GM19238 (cell line): ENCODE data around the gene ATP10A.
"Not testable (repeated sequence)": the region's sequence is repeated elsewhere in the genome, so short reads cannot be mapped to it uniquely, and the experiment has no call there.

Source experiments
- DNase-seq: peaks from one replicate; pipeline ENCODE4 v3.0.0; 2011; ENCODE audit warnings: low spot score; ENCODE audit not compliant: insufficient read length

The ATP10A gene

DNA sequence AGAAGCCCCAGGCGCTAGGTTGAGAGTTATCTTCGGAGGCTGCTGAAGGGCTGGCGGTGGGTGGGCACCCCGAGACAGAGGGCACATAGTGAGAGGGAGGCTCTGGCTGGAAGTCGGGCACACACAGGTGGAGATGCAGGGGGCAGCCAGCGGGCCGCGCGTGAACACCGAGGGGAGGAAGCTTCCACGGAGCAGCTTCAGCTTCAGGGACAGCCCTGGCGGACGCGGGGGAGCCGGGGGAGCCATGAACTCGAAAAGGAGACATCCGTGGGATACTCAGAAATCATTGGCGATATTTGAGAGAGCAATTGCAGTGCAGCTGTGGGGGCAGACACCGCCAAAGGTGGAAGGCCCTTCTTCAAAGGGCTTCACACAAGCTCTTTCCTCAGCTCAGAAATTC, 204.6 kb downstream of the ATP10A start:
- no peak for DNase-seq

DNA sequence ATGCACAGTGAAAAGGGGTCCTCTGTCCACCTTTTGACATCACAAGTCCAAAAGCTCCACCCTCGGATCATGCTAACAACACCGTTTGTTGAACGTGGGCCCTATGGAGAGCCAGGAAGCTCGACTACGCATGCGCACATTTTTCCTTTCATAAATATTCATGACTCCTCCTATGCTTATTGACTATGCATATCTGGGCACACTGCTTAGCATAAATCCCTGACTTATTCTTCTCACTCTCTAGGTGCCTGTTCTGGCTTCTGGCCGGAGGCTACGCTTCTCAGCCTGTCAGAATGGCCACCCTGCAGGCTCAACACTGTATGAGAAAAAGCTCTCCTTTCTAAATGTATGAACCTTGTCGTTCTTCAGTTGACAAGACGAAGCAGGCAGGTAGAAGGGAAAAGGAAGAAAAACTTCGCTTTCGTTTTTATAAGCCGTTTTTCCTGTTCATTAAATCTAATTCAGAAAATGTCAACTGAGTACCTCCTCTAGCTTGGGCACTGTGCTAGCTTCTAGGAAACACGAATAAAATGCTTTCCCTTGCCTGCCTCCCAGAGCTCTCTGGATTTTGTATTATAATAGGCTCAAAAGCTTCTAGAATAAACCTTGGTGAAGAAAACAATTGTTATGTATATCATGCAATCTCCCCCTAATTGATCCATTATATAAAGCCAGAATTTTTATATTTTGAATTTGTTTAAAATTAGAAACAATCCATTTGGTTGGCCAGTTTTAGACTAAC, 207.7 kb downstream of the ATP10A start:
- DNase-seq = no peak

DNA sequence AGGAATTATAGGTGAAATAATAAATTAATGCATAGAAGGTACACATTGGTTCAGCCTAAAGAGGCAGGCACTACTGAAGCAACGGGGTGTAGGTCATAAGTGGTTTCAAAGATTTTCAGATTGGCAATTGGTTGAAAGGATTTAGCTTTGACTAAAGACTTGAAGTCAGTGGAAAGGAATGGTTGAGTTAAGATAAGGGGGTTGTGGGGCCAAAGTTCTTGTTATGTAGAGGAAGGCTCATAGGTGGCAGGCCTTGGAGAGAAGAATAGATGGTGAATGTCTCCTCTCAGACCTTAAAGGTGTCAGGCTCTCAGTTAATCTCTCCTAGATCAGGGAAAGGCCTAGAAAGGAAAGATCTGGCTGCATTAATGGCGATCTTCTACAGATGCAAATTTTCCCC, 209.8 kb downstream of the ATP10A start:
- DNase-seq = no peak

DNA sequence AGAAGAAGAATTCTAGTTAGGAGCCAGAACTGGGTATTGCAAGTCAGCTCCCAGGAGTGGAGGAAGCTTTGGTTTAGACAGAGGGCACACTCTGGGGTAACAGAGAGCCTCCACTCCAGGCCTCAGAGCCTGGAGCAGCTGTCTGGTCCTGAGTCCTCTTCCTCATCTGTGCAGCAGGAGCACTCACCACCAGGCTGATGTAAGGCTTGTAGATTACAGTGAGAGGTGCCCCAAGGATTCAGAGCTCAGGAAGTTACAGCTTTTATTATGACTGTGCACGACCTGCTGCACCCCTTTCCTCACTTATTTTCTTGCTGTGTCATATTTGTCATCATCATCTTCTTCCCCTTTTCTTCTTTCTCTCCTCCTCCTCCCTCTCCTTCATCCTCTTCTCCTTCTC, 210.4 kb downstream of the ATP10A start:
- no peak for DNase-seq

DNA sequence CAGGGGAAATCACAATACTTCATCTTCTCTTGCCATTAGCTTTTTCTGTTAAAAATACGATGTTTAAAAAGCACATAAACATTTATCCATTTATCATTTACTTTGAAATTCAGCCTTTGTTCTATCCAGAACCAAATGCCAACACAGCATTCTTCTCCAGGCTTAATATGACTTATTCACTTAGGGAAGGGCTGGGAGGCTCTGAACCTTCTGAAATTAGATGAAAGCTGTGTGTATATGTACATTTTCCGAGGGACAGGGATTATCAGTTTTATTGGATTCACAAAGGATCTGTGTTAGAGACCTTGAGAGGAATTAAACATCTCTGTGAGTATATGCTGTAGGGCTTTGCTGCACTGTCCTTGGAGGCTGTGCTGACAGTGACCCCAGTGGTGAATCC, 213.7 kb downstream of the ATP10A start:
- DNase-seq = no peak

DNA sequence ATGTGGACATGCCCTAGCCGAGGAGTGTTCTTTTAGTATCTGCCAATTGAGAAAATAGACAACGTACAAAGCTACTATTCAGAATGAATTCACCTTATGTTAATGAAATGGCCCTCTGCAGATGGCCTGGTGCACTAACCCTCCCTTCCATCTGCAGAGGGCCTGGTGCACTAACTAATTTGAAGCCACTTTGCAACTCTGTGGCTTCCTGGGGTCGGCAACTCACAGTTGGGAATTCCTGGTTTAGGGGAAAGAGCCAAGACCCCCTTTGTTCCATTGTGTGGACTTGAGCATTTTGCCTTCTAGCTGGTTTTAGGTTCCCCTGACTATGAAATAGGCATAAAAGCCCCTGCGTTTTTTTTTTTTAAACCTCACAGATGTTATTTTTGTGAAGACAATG, 220.0 kb downstream of the ATP10A start:
- DNase-seq = no peak

DNA sequence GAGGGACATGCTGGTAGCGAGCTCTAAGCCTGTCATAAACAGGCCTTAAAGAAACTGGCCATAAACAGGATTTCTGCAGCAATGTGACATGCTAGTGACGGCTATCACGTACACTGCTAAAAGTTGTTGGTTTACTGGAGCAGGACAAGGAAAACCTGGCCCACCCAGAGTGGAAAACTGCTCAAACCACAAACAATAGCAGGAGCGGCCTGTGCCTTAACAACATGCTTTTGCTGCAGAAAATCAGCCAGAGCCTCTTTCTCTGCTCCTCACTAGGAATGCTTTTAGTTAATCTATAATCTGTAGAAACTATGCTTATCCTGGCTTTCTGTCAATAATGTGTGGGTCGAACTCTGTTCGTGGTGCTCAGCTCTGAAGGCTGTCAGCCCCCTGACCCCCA, 221.4 kb downstream of the ATP10A start:
- no peak for DNase-seq

DNA sequence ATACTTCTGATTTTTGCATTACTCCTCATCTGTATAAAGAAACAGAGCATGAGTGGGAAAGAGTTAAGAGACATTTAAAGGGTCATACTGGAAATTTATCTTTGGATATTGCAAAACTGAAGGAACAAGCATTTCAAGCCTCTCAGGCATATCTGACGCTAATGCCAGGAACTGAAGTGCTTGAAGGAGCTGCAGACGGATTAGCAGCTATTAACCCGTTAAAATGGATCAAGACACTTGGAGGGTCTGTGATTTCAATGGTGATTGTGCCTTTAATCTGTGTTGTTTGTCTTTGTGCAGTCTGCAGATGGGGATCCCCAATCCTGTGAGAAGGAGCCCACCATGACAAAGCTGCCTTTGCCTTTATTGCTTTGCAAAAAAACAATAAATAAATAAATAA, 221.8 kb downstream of the ATP10A start:
- no peak for DNase-seq

DNA sequence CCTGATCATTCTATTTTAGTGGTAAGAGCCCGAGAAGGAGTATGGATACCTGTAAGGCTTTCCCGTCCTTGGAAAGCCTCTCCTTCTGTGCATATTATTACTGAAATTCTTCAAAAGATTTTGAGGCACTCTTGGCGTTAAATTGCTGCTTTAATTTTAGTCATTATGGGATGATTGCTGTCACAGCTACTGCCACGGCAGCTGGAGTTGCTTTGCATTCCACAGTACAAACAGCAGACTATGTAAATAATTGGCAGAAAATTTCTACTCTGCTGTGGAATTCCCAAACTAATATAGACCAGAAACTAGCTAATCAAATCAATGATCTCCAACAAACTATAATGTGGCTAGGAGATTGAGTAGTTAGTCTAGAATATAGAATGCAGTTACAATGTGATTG, 222.2 kb downstream of the ATP10A start:
- not testable (repeated sequence) for DNase-seq

DNA sequence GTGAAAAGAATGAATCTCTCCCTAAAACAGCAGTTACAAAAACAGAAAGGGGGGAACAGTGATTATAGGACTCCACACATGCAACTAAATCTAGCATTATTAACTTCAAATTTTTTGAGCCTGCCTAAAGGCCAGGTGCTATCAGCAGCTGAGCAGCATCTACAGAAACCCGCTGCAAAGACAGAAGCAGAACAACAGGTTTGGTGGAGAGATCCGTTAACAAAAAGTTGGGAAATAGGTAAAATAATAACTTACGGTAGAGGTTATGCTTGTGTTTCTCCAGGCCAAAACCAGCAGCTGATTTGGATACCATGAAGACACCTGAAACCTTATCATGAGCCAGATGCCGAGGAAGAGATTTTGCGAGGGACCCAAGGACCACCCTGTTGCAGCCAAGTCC, 222.7 kb downstream of the ATP10A start:
- DNase-seq = no peak

DNA sequence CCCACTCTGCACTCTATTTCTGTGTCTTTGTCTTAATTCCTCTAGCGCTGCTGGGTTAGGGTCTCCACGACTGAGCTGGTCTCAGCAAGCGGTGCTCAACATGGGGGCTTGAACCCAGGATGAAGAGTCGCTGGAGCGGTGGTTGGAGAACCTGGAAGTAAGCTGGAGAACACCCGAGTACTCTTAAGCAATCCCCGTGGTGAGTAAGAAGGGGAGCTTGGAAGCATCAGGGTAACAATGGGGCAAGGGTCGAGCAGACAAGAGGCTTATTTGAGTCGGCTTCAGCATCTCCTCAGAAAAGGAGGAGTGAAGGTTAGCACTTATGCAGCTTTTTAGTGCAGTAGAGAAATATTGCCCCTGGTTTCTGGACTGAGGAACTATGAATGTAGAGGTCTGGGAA, 226.6 kb downstream of the ATP10A start:
- not testable (repeated sequence) for DNase-seq

DNA sequence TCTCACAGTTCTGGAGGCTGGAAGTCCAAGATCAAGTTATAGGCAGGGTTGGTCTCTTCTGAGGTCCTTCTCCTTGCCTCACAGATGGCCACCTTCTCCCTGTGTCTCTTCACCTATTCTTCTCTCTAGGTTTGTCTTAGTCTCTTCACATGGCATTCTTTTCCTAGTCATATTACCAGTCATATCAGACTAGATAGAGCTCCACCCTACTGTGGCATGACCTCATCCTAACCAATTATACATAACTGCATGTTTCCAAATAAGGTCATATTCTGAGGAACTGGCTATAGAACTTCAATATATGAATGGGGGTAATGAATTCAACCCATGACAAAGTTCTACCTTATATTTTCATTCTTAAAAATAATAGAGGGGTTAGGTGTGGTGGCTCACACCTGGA, 227.9 kb downstream of the ATP10A start:
- DNase-seq = no peak

DNA sequence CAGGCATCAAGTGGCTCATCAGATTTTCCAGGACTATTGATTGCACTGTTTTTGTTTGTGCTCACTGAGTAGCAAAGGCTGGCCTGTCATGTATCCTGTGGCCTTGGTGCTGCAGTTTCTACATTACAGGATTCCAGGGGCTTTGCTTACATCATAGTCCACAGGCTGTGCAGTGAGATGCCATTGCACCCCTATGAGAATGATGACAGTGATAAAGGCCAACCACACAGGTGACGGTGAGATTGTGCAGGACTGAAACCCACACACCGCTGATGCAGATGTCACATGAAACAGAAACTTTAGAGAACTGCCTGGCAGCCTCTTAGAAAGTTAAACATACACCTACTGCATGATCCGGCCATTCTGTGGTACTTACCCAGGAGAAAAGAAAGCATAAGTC, 229.3 kb downstream of the ATP10A start:
- DNase-seq = no peak

DNA sequence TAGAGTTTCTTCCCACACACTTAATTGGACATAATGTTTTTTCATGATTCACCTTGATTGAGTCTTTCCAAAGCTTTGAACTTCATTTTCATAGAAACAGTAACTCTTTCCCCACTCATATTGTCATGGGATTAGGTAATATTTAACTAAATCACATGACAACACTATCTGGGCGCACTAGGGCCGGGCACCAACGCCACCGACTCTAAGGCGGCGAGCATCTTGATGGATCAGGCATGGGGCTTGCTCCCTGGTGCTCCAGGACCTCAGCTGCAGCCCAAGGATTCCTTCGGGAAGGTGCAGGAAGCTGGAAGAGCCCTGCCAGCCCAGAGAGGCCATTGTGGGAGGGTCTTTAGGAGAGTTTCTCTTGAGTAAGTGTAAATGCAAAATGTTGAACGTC, 231.2 kb downstream of the ATP10A start:
- no peak for DNase-seq
